Measurements from ENCODE around the gene ZC3H18. TPM values are rescaled to one million over a fixed set of nuclear protein-coding genes. Genes with fewer than 3 reads are reported as not detected.

The ZC3H18 gene
- total RNA-seq, 2 experiments from 2014 or later, result 72.0 to 72.7 TPM

GRCh38 chr16:88527186-88527936 is 42.8 kb upstream of the ZC3H18 start:
- no peak overlapping the region for H3K27ac Mint-ChIP-seq
- H3K9me3 Mint-ChIP-seq, result no peaks in the 10 kb centered on the region
- intact Hi-C loops (cut with micrococcal nuclease), result loop anchor here (1.0 to 5.0 kb wide), 2 partner anchors 70 to 84 kb away; no protein-coding TSS in a partner anchor
- H3K36me3 Mint-ChIP-seq, result peaks cover 1% of the 10 kb centered on the region
- H3K4me3 Mint-ChIP-seq, result no peak overlapping the region
- CTCF ChIA-PET, result interaction anchor here (1.2 to 1.3 kb wide), 2 partner anchors 35 to 83 kb away, joined by 3 to 6 read pairs; no protein-coding TSS in a partner anchor
- POLR2A ChIA-PET, result no interaction called here
- DNase-seq, result peak; percentile 71
- peaks cover 2% of the 10 kb centered on the region for H3K4me1 Mint-ChIP-seq (ENCODE audit: low read depth)
- no peaks in the 10 kb centered on the region for H3K27me3 Mint-ChIP-seq

- Mint-ChIP-seq H3K27ac (no peak overlapping the region), H3K27me3 (no peaks in the 10 kb centered on the region)
- intact Hi-C loops (cut with micrococcal nuclease), result loop anchor here (1.0 to 5.0 kb wide), 2 partner anchors 71 to 85 kb away; no protein-coding TSS in a partner anchor
These were observed 42.1 kb upstream of the ZC3H18 start for GRCh38 chr16:88527937-88528743.

DNA sequence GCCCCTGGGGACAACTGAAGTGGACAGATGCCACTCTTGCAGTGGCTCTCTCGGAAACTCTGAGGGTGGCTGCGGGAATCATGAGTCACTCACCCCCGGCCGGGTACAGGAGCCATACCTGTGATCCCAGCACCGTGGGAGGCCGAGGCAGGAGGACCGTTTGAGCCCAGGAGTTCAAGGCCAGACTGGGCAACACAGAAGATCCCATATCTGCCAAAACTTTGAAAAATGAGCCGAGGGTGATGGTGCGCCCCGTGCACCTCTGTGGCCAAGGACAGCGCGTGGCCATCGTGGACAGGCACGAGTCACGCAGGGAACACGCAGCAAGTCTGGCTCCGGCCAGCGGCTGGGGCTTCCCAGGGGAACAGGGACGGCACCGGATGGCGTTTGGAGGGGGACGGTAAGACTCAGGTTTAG is 41.3 kb upstream of the ZC3H18 start:
- Mint-ChIP-seq H3K9me3 (no peaks in the 10 kb centered on the region), H3K4me3 (no peak overlapping the region)
- no peak for DNase-seq

More at GRCh38 chr16:88527937-88528743, 42.1 kb upstream of the ZC3H18 start:
- ChIA-PET POLR2A (no interaction called here), CTCF (interaction anchor here (0.9 to 1.5 kb wide), 3 partner anchors 34 to 90 kb away, joined by 3 to 6 read pairs (median 4); no protein-coding TSS in a partner anchor)
- DNase-seq, result no peak
- Mint-ChIP-seq H3K36me3 (peaks cover 1% of the 10 kb centered on the region), H3K4me3 (no peak overlapping the region), H3K9me3 (no peaks in the 10 kb centered on the region), H3K4me1 (ENCODE audit: low read depth) (peaks cover 2% of the 10 kb centered on the region)

DNA sequence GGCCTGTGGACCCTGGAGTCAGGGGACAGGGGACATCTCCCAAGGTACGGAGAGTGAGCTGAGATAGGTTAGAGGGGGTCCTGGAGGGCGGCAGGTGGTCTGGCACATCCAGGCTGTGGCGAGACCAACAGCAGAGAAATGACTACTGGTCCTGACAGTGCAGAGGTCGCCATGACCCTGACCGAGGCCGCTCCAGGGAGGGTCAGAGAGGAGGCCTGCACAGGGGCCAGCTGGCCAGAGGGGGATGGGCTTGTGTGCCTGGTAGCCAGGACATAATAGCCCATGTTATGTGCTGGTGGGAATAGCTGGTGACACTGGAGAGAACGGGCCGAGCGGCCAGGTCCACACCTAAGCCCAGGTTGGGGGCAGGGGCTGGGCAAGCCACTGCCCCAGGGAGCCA is 40.6 kb upstream of the ZC3H18 start:
- intact Hi-C loops (cut with micrococcal nuclease), result loop anchor here (5.0 kb wide), 1 partner anchor 72 kb away; no protein-coding TSS in a partner anchor
- ChIA-PET CTCF (interaction anchor here (1.5 kb wide), 1 partner anchor 92 kb away, joined by 4 read pairs; no protein-coding TSS in a partner anchor), POLR2A (no interaction called here)
- H3K4me1 Mint-ChIP-seq (ENCODE audit: low read depth), result no peaks in the 10 kb centered on the region
- H3K9me3 Mint-ChIP-seq, result no peaks in the 10 kb centered on the region
- no peak for DNase-seq
- no peak overlapping the region for H3K4me3 Mint-ChIP-seq
- no peaks in the 10 kb centered on the region for H3K27me3 Mint-ChIP-seq
- peaks cover 1% of the 10 kb centered on the region for H3K36me3 Mint-ChIP-seq
- H3K27ac Mint-ChIP-seq, result no peak overlapping the region

More for the DNA sequence above, 41.3 kb upstream of the ZC3H18 start:
- Mint-ChIP-seq H3K4me1 (ENCODE audit: low read depth) (peaks cover 2% of the 10 kb centered on the region), H3K36me3 (peaks cover 1% of the 10 kb centered on the region), H3K27ac (no peak overlapping the region), H3K27me3 (no peaks in the 10 kb centered on the region)
- CTCF ChIA-PET, result interaction anchor here (1.5 kb wide), 1 partner anchor 91 kb away, joined by 4 read pairs; no protein-coding TSS in a partner anchor
- POLR2A ChIA-PET, result no interaction called here
- intact Hi-C loops (cut with micrococcal nuclease), result loop anchor here (5.0 kb wide), 1 partner anchor 72 kb away; no protein-coding TSS in a partner anchor

DNA sequence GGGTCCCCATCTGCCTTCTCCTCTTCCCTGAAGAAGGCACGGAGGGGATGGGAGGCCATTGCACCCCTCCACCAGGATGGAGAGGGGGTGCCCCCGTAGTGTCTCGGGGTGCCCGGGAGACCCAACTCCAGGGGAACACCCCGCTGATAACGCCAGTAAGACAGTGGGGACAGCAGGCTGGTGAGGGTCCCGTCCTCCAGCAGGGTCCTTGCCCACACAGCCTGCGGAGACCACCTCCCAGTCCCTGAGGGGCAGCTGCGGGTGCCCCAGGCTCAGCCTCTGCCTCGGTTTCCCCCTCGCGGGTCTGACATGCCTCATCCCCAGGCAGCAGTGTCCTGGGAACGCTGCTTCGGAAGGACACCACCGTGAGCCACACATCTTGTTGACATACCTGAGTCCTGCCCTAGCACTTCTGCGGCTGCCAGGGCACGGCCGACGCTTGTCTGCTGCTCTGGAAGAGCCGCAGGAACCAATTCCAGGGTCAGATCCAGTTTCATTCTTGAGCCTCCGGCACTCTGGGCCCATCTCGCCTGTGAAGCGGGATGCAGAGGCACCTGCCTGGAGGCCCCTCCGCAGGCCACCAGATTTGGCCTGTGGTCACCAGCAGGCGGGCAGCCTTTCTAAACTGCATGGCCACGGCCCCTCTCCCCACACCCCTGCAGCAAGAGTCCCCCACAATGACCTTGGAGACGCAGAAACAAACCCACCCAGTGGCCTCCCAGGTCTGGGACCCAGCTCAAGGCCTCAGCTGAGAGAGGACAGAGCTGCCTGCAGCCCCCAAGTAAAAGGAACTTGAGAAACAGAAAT is 39.9 kb upstream of the ZC3H18 start:
- H3K9me3 Mint-ChIP-seq, result no peaks in the 10 kb centered on the region
- H3K27me3 Mint-ChIP-seq, result no peaks in the 10 kb centered on the region
- intact Hi-C loops (cut with micrococcal nuclease), result no loop called here
- DNase-seq, result no peak
- H3K27ac Mint-ChIP-seq, result no peak overlapping the region
- H3K4me1 Mint-ChIP-seq (ENCODE audit: low read depth), result no peaks in the 10 kb centered on the region
- H3K36me3 Mint-ChIP-seq, result peaks cover 1% of the 10 kb centered on the region
- H3K4me3 Mint-ChIP-seq, result no peak overlapping the region
- CTCF ChIA-PET, result no interaction called here
- POLR2A ChIA-PET, result no interaction called here

DNA sequence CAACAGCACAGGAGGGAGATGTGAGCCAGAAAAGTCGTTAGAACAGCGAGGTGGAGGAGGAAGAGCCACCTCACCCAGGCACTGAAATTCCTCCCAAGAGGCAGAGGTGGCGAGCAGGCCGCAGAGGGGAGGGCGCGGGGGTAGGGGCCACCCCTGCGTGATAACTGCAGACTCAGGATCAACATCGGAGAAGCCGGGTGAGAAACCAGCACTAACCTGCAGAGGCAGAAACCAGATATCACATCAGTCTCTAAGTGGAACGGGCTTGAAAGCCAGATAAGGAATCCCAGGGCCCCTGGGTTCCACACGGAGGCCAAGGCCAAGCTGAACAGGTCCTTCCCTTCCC is 39.4 kb upstream of the ZC3H18 start:
- no peak for DNase-seq
- intact Hi-C loops (cut with micrococcal nuclease), result no loop called here
- Mint-ChIP-seq H3K27me3 (no peaks in the 10 kb centered on the region), H3K4me1 (ENCODE audit: low read depth) (peaks cover 1% of the 10 kb centered on the region), H3K4me3 (no peak overlapping the region), H3K9me3 (no peaks in the 10 kb centered on the region), H3K36me3 (peaks cover 3% of the 10 kb centered on the region), H3K27ac (no peak overlapping the region)
- ChIA-PET POLR2A (no interaction called here), CTCF (no interaction called here)

GRCh38 chr16:88531346-88531745 is 38.9 kb upstream of the ZC3H18 start:
- Mint-ChIP-seq H3K27ac (no peak overlapping the region), H3K36me3 (peaks cover 5% of the 10 kb centered on the region), H3K9me3 (no peaks in the 10 kb centered on the region), H3K27me3 (no peaks in the 10 kb centered on the region), H3K4me3 (no peak overlapping the region), H3K4me1 (ENCODE audit: low read depth) (peaks cover 2% of the 10 kb centered on the region)
- POLR2A ChIA-PET, result no interaction called here
- intact Hi-C loops (cut with micrococcal nuclease), result no loop called here
- CTCF ChIA-PET, result no interaction called here
- no peak for DNase-seq

- ChIA-PET POLR2A (no interaction called here), CTCF (no interaction called here)
- H3K27ac Mint-ChIP-seq, result no peak overlapping the region
- no peak for DNase-seq
- H3K27me3 Mint-ChIP-seq, result no peaks in the 10 kb centered on the region
- no peaks in the 10 kb centered on the region for H3K9me3 Mint-ChIP-seq
- H3K4me1 Mint-ChIP-seq (ENCODE audit: low read depth), result peaks cover 2% of the 10 kb centered on the region
- no peak overlapping the region for H3K4me3 Mint-ChIP-seq
- peaks cover 5% of the 10 kb centered on the region for H3K36me3 Mint-ChIP-seq
- intact Hi-C loops (cut with micrococcal nuclease), result no loop called here
These were observed 38.2 kb upstream of the ZC3H18 start for GRCh38 chr16:88531931-88532433.

GRCh38 chr16:88532434-88533241 is 37.6 kb upstream of the ZC3H18 start:
- CTCF ChIA-PET, result no interaction called here
- intact Hi-C loops (cut with micrococcal nuclease), result no loop called here
- POLR2A ChIA-PET, result no interaction called here
- Mint-ChIP-seq H3K27ac (no peak overlapping the region), H3K4me3 (no peak overlapping the region), H3K36me3 (peaks cover 5% of the 10 kb centered on the region), H3K4me1 (ENCODE audit: low read depth) (peaks cover 2% of the 10 kb centered on the region), H3K9me3 (no peaks in the 10 kb centered on the region), H3K27me3 (no peaks in the 10 kb centered on the region)
- no peak for DNase-seq

DNA sequence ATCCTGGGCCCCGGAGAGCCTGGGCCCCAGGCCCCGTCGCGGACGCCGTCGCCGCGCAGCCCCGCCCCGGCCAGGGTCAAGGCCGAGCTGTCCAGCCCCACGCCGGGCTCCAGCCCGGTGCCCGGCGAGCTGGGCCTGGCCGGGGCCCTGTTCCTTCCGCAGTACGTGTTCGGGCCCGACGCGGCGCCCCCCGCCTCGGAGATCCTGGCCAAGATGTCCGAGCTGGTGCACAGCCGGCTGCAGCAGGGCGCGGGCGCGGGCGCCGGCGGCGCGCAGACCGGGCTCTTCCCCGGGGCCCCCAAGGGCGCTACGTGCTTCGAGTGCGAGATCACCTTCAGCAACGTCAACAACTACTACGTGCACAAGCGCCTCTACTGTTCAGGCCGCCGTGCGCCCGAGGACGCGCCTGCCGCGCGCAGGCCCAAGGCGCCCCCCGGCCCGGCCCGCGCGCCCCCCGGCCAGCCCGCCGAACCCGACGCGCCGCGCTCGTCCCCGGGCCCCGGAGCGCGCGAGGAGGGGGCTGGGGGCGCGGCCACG is 36.8 kb upstream of the ZC3H18 start:
- peaks cover 5% of the 10 kb centered on the region for H3K36me3 Mint-ChIP-seq
- ChIA-PET POLR2A (no interaction called here), CTCF (no interaction called here)
- H3K27me3 Mint-ChIP-seq, result no peaks in the 10 kb centered on the region
- DNase-seq, result no peak
- no peaks in the 10 kb centered on the region for H3K9me3 Mint-ChIP-seq
- intact Hi-C loops (cut with micrococcal nuclease), result no loop called here
- peaks cover 2% of the 10 kb centered on the region for H3K4me1 Mint-ChIP-seq (ENCODE audit: low read depth)
- no peak overlapping the region for H3K27ac Mint-ChIP-seq
- no peak overlapping the region for H3K4me3 Mint-ChIP-seq

Measured in activated CD4-positive, alpha-beta memory T cell treated with anti-CD3 and anti-CD28 coated beads for 36 hours (primary cell).